SU-DHL-6 (cell line): ENCODE measurements around the gene CTNNBL1.

Source experiments
- H2AFZ ChIP-seq: fragments of 200-600 bp; sonication (generic); 2 replicates; pipeline ENCODE4 v1.6.1; 2014; ENCODE audit warnings: low read depth, mild to moderate bottlenecking, moderate library complexity, mixed read lengths, antibody characterized with exemption, low read length; ENCODE audit not compliant: severe bottlenecking
- H3F3A ChIP-seq: fragments of 200-600 bp; shearing (Covaris generic); 2 replicates; pipeline ENCODE4 v1.6.0; 2016; ENCODE audit warnings: antibody characterized with exemption, mild to moderate bottlenecking; ENCODE audit not compliant: insufficient read depth
- H3K27ac ChIP-seq: fragments of 200-600 bp; sonication (generic); 2 replicates; pipeline ENCODE4 v1.5.1; 2016; ENCODE audit warnings: low read depth, mild to moderate bottlenecking, low read length, moderate library complexity, mixed read lengths
- H3K27me3 ChIP-seq: fragments of 200-600 bp; sonication (generic), shearing (Covaris generic); 2 replicates; pipeline ENCODE4 v1.6.0; 2014; ENCODE audit warnings: mild to moderate bottlenecking, low read length
- H3K36me3 ChIP-seq: fragments of 200-600 bp; sonication (generic); 2 replicates; pipeline ENCODE4 v1.6.1; 2014; ENCODE audit warnings: mild to moderate bottlenecking, low read length, mixed read lengths
- H3K4me2 ChIP-seq: fragments of 300-600, 200-600 bp; shearing (Covaris generic), sonication (generic); 2 replicates; pipeline ENCODE4 v1.6.0; 2014; ENCODE audit warnings: low read length, low read depth, mild to moderate bottlenecking; ENCODE audit not compliant: poor library complexity, severe bottlenecking
- H3K4me3 ChIP-seq: fragments of 200-600 bp; sonication (generic); 2 replicates; pipeline ENCODE4 v1.5.1; 2014; ENCODE audit warnings: antibody characterized with exemption, low read length, mild to moderate bottlenecking, mixed read lengths; ENCODE audit not compliant: insufficient read depth, poor library complexity, severe bottlenecking
- H3K79me2 ChIP-seq: fragments of 200-600 bp; sonication (generic); 2 replicates; pipeline ENCODE4 v1.6.1; 2014; ENCODE audit warnings: mild to moderate bottlenecking, low read length, moderate library complexity; ENCODE audit not compliant: insufficient read depth
- H3K9ac ChIP-seq: fragments of 200-600 bp; sonication (generic); 2 replicates; pipeline ENCODE4 v1.7.0; 2014; ENCODE audit warnings: mild to moderate bottlenecking, low read length
- H3K9me2 ChIP-seq: fragments of 200-600 bp; sonication (generic); replicated peaks from 2 replicates; pipeline ENCODE4 v1.6.1; 2014; ENCODE audit warnings: low read length; ENCODE audit not compliant: insufficient read depth
- H3K9me3 ChIP-seq: fragments of 200-600 bp; sonication (generic); 2 replicates; pipeline ENCODE4 v1.6.1; 2014; ENCODE audit warnings: low read length, mixed read lengths; ENCODE audit not compliant: insufficient read depth
- H4K20me1 ChIP-seq: fragments of 200-600 bp; sonication (generic); 2 replicates; pipeline ENCODE4 v1.6.1; 2014; ENCODE audit warnings: low read depth, mild to moderate bottlenecking, antibody characterized with exemption, low read length, moderate library complexity, mixed read lengths
- EZH2phosphoT487 ChIP-seq: fragments of 200-600 bp; sonication (generic), shearing (Covaris generic); conservative IDR thresholded peaks from 2 replicates; pipeline ENCODE4 v1.6.1; 2018; ENCODE audit warnings: mild to moderate bottlenecking, antibody characterized with exemption, low read length, moderate library complexity, mixed read lengths
- TF ChIP-seq, protein P1 (sequence below): fragments of 200-600 bp; sonication (generic); IDR thresholded peaks from one replicate; pipeline ENCODE4 v1.5.1; 2017; ENCODE audit warnings: antibody characterized with exemption, mild to moderate bottlenecking, low read length, moderate library complexity; ENCODE audit not compliant: insufficient read depth, poor library complexity, severe bottlenecking

CTNNBL1 gene

GRCh38 chr20:37829128-37829527 is 135.3 kb downstream of the CTNNBL1 start:
- no peaks in the 10 kb centered on the region for H3K9me3 ChIP-seq
- H3K4me3 ChIP-seq, result no peak overlapping the region
- no peaks in the 10 kb centered on the region for H3K36me3 ChIP-seq
- H3K9me2 ChIP-seq, result no peaks in the 10 kb centered on the region
- no peaks in the 10 kb centered on the region for H3K27me3 ChIP-seq
- H3F3A ChIP-seq, result no peaks in the 10 kb centered on the region
- no peak overlapping the region for H3K9ac ChIP-seq
- no peaks in the 10 kb centered on the region for H4K20me1 ChIP-seq
- no peak overlapping the region for H3K27ac ChIP-seq
- H3K79me2 ChIP-seq, result no peaks in the 10 kb centered on the region
- H3K4me2 ChIP-seq, result no peak overlapping the region
- TF ChIP-seq, protein P1, sequence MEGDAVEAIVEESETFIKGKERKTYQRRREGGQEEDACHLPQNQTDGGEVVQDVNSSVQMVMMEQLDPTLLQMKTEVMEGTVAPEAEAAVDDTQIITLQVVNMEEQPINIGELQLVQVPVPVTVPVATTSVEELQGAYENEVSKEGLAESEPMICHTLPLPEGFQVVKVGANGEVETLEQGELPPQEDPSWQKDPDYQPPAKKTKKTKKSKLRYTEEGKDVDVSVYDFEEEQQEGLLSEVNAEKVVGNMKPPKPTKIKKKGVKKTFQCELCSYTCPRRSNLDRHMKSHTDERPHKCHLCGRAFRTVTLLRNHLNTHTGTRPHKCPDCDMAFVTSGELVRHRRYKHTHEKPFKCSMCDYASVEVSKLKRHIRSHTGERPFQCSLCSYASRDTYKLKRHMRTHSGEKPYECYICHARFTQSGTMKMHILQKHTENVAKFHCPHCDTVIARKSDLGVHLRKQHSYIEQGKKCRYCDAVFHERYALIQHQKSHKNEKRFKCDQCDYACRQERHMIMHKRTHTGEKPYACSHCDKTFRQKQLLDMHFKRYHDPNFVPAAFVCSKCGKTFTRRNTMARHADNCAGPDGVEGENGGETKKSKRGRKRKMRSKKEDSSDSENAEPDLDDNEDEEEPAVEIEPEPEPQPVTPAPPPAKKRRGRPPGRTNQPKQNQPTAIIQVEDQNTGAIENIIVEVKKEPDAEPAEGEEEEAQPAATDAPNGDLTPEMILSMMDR, result no peak
- TF ChIP-seq EZH2phosphoT487, result no peak
- no peak overlapping the region for H2AFZ ChIP-seq

- Histone ChIP-seq H3K79me2 (no peaks in the 10 kb centered on the region), H3K9me2 (no peaks in the 10 kb centered on the region), H2AFZ (no peak overlapping the region), H3K9ac (no peak overlapping the region), H3F3A (no peaks in the 10 kb centered on the region), H3K27me3 (no peaks in the 10 kb centered on the region), H3K9me3 (no peaks in the 10 kb centered on the region), H4K20me1 (no peaks in the 10 kb centered on the region), H3K4me3 (no peak overlapping the region), H3K27ac (no peak overlapping the region), H3K4me2 (no peak overlapping the region), H3K36me3 (no peaks in the 10 kb centered on the region)
- TF ChIP-seq EZH2phosphoT487, result no peak
- TF ChIP-seq, protein P1, result no peak
Measured at GRCh38 chr20:37833221-37833896, 139.5 kb downstream of the CTNNBL1 start.

- Histone ChIP-seq H3K27me3 (no peaks in the 10 kb centered on the region), H3K9me3 (no peaks in the 10 kb centered on the region), H3K27ac (no peak overlapping the region), H3K4me3 (no peak overlapping the region), H4K20me1 (no peaks in the 10 kb centered on the region), H3F3A (no peaks in the 10 kb centered on the region), H3K9me2 (no peaks in the 10 kb centered on the region), H3K4me2 (no peak overlapping the region), H3K9ac (no peak overlapping the region), H3K79me2 (no peaks in the 10 kb centered on the region), H2AFZ (no peak overlapping the region), H3K36me3 (no peaks in the 10 kb centered on the region)
- TF ChIP-seq, protein P1, result no peak
- TF ChIP-seq EZH2phosphoT487, result no peak
Measured at GRCh38 chr20:37836926-37837325, 143.1 kb downstream of the CTNNBL1 start.
